HG02973 (cell line): Measurements from ENCODE around the gene KLHL22.
"Not testable (repeated sequence)": the region's sequence is repeated elsewhere in the genome, so short reads cannot be mapped to it uniquely, and the experiment has no call there.

Source experiments
- ATAC-seq: cut with Tn5 transposase; IDR thresholded peaks from one replicate; pipeline ENCODE4 v1.9.1; 2021; ENCODE audit warnings: moderate library complexity; ENCODE audit not compliant: unreplicated experiment

Gene KLHL22, protein sequence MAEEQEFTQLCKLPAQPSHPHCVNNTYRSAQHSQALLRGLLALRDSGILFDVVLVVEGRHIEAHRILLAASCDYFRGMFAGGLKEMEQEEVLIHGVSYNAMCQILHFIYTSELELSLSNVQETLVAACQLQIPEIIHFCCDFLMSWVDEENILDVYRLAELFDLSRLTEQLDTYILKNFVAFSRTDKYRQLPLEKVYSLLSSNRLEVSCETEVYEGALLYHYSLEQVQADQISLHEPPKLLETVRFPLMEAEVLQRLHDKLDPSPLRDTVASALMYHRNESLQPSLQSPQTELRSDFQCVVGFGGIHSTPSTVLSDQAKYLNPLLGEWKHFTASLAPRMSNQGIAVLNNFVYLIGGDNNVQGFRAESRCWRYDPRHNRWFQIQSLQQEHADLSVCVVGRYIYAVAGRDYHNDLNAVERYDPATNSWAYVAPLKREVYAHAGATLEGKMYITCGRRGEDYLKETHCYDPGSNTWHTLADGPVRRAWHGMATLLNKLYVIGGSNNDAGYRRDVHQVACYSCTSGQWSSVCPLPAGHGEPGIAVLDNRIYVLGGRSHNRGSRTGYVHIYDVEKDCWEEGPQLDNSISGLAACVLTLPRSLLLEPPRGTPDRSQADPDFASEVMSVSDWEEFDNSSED

DNA sequence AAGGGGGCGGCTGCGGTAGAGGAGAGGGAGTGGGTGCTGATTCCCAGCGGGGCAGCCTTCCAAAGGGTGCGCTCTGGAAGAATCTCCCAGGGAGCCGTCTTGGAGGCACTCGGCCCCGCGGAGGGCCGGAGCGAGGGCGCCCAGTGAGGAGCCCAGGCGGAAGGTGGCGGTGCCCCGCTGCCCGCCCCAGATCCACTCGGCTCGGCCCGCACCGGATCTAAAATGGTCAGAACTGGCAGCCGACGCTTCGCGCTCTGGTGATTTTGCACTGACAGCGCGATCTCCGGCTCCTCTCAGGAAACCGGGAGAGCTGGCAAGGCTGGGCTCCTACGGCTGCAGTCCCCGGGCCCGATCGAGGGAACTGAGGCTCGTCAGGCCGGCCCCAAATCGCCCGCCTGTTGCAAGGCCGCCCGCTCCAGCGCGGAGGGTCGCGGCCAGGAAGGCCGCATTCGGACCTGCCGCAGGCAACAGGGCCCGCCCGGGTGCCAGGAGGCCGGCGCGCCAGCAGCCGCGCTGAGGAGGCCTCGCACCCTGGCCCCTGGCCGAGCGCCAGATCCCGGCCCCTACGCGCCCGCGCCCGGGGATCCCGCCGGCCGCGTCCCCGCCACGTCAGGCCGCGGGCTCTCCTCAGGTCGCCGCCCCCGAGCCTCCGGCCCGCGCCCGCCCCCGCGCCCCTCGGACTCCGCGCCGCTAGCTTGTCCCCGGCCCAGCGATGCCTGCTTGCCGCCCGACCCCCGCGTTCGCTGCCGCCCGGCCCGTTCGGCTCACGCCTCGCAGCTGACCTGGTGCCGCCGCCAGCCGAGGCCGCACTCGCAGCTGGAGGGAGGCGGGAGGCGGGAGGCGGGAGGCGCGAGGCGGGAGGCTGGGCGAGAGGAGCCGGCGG lies at the start of gene KLHL22:
KLHL22 (minus strand) TSS at position 818 of the 883 bp plus-strand sequence. CDS start 6,584 bp downstream, outside the sequence.
- ATAC-seq = peak; percentile 14

DNA sequence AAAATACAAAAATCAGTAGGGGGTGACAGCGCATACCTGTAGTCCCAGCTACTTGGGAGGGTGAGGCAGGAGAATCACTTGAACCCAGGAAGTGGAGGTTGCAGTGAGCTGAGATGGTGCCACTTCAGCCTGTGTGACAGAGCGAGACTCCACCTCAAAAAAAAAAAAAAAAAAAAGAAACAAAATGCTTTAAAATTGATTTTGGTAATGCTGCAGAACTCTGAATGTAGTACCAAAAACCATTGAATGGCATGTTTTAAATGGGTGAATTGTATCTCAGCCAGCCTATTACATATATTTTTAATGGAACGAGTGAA lies 49.7 kb upstream of the KLHL22 start:
- not testable (repeated sequence) for ATAC-seq

DNA sequence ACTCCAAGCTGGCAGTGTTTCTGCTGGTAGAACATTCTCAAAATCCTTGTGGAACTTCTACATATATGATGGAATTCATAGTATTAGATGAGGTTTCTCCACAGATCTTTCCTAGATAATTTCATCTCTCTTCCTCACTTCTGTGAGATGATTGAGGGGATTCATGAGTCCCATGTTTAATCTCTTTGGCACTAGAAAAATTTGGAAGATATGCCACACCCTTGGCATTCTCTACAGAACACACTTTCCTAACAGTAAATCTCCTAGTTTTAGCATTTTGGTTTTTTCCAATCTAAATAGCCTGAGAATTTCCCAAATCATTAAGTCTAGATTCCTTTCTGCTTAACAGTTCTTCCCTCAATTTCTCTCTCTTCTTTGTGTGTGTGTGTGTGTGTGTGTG lies 47.1 kb upstream of the KLHL22 start:
- ATAC-seq = no peak

DNA sequence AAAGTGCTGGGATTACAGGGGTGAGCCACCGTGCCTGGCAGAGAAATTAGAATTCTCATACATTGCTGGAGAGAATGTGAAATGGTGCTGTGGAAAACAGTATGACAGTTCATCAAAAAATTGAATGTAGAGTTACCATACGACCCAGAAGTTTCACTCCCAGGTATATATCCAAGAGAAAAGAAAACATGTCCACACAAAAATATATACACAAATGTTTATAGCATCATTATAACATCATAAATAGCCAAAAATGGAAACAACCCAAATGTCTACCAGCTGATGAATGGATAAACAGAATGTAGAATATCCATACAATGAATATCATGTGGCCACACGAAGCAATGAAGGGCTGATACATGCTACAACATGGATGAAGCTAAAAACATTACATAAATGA lies 46.5 kb upstream of the KLHL22 start:
- no peak for ATAC-seq

DNA sequence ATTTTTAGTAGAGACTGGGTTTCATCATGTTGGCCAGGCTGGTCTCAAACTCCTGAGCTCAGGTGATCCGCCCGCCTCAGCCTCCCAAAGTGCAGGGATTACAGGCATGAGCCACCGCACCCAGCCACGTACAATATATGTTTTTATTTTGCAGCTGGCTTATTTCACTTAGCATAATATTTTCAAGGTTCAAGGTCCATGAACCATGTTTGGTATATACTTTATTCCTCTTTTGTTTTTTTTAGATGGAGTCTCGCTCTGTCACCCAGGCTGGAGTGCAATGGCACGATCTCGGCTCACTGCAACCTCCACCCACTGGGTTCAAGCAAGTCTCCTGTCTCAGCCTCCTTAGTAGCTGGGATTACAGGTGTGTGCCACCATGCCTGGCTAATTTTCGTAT lies 43.3 kb upstream of the KLHL22 start:
- not testable (repeated sequence) for ATAC-seq

DNA sequence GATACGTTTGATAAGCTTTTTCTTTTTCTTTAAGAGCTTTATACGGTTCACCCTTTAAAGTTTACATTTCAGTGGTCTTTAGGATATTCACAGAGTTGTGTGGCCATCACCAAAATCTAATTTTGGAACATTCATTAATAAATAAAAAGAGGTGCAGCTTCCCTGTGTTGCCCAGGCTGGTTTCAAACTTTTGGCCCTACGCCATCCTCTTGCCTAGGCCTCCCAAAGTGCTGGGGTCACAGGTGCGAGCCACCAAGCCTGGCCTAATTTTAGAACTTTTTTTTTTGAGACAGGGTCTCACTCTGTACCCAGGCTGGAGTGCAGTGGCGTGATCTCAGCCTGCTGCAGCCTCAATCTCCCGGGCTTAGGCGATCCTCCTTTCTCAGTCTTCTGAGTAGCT lies 42.4 kb upstream of the KLHL22 start:
- no peak for ATAC-seq

DNA sequence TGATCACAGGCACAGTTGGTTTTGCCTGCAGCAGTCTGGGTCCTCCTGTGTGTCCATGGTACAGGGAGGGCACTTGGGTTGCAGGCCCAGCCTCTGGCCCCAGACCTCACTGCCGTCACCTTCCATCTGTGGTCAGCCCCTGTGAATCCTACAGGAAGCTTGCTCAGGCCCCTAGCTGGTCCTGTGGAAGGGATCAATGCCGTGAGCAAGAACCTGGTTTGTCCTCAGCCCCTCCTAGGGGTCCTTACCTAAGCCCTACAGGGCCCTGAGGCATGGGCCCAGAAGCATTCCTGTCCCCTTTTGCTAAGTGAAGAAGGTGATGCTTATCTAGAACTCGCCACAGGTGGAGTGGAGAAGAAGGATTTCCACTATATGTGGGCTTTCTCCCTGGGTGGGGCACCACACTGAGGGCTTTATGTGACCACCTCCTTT lies 41.7 kb upstream of the KLHL22 start:
- ATAC-seq = no peak

DNA sequence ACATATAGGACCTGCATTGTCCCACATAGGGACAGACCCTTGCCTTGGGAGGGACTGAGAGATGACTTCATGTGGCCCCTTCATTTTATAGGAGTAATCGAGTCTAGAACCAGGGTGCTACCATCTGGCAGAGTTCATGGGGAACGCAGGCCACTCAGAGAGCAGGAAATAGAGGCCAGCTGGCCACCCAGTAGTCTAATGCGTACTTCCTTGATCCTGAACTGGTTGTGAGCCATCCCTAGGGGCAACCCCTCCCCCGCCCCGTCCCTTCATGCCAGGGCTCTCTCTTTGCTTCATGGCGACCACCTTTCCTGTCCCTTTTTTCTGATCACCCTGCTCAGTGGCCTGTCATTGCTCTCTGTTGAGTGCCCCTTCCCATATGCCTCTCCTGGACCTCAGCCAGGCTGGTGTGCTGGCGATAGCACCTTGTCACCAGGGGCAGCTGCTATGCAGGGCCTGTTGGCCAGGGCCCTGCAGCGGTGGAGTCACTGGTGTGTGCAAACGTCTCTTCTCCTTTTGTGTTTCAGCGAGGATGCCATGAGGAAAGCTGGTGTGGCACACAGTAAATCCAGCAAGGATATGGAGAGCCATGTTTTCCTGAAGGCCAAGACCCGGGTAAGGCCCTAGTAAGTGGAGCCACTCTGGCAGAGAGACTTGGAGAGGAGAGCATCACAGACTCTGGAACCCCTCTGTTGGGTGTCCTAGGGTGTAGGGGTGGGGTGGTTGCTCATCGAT lies 41.2 kb upstream of the KLHL22 start:
- ATAC-seq = no peak

DNA sequence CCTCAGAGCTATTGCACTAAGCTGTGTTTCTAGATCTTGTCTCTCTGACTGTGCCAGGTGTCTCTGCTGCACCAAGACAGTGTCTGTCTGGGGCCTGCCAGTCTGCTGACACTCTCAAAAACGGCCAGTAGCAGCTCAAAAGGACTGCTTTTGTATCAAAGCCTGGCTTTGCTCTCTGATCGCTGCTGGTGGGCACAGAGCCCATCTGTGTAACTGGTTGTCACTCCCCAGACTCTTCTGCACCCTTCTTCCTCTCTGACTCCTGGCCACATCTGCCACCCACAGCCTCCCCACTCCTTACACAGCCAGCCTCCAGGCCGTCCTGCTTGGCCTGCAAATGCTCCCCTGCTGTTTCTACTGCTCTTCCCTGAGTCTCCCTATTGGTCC lies 38.3 kb upstream of the KLHL22 start:
- ATAC-seq = no peak

DNA sequence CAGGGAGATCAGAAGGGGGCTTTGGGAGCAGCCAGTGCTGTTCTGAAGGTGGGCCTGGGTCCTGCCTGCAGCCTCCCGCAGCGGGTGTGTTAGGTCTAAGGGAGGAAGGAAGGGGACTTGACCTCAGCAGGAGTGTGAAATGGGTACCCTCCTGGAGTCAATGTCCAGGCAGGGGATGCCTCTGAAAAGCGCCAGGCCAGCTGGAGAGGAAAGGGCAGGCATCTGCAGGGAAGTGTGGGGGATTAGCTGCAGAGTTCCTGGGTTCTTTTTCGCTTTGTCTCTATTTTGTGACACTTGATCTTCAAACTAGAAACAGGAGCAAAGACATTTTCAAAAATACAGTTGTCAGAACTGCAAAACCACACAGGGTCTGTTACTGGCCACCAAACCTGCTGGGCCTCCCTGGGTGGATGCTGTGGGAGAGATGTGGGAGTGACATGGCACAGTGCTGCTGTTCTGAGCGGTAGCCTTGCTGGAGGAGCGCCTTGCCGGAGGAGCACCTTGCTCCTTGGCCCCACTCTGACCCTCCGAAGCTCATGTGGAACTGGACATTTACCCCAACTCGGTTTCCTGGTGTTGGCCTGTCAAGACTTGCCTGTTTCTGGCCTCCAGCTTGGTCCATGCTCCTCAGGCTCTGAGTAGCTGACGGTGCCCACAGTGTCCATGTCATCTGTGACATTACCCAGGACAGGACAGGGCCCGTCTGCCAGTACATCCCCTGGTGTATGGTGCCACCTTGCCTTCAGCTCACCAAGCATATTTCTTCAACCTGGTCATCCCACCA lies 37.7 kb upstream of the KLHL22 start:
- ATAC-seq = no peak

DNA sequence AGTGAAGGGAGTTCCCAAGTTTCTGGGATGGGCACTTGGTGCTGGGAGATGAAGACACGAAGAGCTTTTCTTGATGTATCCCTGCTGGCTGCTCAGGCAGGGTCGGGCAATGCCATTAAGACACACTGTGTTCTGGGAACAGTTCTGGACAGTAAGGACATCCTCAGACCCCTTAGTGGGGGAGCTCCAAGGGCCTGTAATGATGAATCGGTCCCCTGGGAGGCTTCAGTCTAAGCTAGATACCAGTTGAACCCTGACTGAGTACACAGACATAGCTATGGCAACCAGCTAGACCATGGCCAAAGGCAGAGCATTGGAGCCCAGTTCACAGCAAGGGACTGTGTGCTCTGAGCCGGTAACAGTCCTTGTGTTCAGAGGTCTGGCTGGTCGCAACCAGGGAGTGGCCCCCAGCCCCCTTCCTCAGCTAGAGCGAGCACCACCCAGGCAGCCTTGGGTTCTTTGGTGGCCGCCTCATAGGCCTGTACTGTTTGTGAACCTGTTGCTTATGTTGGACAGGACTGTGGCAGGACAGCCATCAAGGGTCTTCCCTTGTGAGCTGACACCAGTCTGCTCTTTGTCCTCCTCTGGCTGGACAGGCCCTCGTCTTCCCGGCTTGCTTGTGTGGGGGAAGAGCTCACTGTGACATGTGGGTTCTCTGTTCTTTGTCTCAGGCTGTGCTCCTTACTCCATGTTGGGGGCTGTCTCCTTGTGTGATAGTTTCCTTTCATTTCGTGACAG lies 36.8 kb upstream of the KLHL22 start:
- ATAC-seq = no peak

DNA sequence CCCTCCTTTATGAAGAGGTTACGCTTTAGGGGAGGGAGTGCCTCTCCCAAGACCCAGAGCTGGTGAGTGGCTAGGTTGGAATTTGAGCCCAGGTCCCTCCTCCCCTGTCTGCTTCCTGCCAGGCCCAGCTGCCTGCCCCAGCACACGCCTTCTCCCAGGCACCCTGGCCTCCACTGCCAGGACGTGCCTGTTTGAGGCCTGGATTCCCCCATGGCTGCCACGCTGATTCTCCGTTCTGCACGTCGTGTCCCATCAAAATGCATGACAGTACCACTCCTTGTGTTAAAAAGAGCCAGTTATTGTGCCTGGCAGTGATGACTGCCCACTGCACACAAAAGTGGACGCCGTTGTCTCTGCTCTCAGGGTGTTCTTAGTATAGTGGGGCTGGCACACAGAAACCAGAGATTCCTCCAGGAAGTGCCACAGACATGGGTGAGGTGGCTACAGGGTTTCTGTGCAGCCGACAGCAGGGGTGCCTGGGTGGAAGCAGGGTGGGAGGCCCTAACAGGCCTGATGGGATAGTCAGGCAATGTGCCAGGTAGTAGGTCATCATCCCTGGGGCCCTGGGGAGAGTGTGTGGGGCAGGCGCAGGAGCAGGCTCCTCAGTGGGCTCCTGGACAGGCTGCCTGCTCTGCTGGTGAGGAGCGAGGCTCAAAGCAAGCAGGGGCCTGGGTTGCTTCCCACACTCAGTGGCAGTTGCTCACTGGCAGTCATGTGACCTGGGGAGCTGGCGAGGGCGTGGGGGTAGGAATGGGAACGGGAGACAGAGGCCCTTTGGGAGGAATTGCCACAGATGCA lies 36.0 kb upstream of the KLHL22 start:
- ATAC-seq = no peak

DNA sequence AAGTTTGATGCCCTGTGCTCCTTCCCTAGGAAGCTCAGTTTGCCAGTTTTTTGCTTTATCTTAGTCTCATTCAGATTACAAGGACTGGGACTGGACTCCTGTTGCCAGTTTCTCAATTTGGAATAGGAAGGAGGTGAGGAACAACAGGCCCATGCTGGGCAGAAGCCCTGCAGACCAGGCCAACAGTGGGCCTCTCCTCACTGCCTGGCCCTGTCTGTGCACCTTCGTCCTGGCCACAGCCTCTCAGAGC lies 35.5 kb upstream of the KLHL22 start:
- ATAC-seq = no peak

DNA sequence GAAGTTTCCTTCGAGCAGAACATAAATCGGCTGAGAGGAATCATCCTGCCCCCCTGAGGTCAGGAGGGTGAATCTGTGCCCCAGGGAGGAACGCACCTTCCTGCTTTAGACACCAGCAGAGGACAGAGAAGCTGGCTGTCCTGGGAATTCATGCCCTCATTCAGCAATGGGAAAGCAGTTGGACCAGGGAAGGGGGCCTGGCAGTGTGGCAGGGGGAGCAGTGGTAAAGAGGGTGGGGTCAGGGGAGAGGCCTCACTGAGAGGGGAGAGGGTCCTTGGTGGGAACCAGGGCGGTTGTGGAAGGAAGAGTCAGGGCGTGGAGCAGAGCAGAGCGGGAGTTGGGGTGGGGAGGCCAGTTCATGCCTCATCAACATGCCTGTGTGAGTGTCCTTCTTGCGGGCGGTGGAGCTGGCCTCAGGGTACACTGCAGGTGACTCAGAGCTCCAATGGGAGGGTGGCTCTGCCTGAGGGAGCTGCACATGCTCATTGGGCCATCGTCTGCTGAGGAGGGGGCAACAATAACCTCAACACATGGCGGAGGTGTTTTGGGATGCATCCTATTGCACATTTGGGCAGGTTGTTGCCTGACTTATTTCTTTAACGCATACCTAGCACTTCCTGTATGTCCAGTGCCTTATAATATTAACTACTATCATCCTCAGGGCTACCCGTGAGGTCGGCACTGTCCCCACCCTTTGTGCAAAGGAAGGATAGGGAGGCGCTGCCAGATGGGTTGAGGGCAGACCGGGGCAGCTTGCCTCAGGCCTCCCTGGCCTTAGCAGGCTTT lies 35.0 kb upstream of the KLHL22 start:
- ATAC-seq = no peak

DNA sequence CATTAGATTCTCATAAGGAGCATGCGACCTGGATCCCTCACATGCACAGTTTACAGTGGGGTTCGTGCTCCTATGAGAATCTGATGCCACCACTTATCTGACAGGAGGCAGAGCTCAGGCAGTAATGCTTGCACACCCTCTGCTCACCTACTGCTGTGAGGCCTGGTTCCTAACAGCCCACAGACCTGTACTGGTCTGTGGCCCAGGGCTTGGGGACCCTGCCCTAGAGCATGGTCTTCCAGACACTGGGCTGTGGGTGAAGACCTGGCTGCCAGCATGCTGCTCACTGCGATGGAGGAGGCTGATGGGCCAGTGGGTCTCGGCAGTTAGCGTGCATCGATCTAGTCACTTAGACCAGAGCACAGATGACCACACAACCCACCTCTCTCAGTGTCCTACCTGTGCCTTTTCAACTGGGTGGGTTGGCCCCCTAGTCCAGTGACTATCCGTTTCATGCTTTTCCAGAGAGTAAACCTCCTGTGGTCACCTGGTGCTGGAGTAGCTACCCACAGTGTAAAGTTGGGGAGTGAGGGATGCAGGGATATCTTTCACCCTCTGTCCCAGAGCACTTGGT lies 32.9 kb upstream of the KLHL22 start:
- no peak for ATAC-seq

DNA sequence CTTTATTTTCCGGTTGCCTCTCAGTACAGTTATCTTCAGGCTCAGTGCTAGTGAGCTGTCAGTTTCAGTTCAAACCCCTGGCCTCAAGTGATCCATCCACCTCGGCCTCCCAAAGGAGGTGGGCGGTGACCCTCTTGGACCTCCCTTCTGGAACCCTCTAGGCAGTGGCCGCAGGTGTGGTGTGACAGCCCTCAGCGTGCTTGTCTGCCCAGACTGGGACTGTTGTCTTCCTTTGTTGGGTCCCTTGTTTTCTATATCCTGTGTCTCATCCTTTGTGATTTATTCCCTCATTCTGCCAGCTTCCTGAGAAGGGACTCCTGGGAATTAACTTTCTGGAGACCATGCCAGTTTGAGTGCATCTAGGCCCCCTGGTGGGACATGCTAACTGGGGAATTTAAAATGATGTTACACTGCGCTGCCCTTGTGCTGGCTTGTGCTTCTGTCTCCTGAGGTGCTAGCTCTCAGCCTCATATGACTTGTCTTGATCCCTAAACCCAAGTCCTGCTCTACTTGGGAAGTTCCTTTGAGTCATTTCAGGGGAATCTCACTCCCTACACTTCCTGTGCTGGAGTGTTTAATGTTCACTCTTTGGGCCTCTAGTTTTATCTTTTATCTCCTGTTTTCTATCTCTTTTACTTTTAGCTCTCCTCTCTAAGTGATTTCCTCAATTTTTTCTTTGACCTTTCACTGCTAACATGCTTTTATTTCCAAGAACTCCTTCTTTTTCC lies 31.2 kb upstream of the KLHL22 start:
- no peak for ATAC-seq

DNA sequence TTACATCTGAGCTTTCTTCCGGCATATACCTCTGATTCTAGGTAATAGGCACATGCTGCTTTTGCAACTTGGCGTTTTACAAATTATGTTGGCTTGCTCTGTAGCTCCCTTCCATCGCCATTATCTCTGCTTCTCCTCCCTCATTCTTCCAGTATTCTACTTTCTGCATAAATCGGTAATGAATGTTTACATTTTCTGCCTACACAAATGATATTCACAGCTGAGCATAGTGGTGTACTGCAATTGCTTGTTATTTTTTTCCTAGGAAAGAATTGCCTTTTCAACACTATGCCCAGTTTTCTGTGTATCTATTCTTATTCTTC lies 30.7 kb upstream of the KLHL22 start:
- no peak for ATAC-seq
